H1 (cell line): ENCODE results near the gene WDR7.

Experiments used
- EP300 ChIP-seq, 2 experiments: IDR thresholded peaks; 1 replicate in 1 of 2; 2 replicates in 1 of 2; pipeline ENCODE4 v1.6.1; 2011 to 2012; ENCODE audit warnings: low read depth in 2 of 2, low read length in 2 of 2, mild to moderate bottlenecking in 2 of 2, borderline replicate concordance in 1 of 2, inconsistent platforms in 1 of 2, moderate library complexity in 1 of 2
- KDM1A ChIP-seq: fragments of 200-600, 300-600 bp; sonication (generic); IDR thresholded peaks from 2 replicates; pipeline ENCODE4 v1.7.1; 2016; ENCODE audit warnings: mild to moderate bottlenecking, low read length, borderline replicate concordance
- POLR2A ChIP-seq, 2 experiments: IDR thresholded peaks; 1 replicate in 1 of 2; 2 replicates in 1 of 2; pipeline ENCODE4 v1.6.1; 2011; ENCODE audit warnings: low read depth in 2 of 2, low read length in 2 of 2, mild to moderate bottlenecking in 2 of 2; ENCODE audit errors: control extremely low read depth in 1 of 2
- TAF1 ChIP-seq: IDR thresholded peaks from 2 replicates; pipeline ENCODE4 v1.6.1; 2011; ENCODE audit warnings: mild to moderate bottlenecking, low read depth, low read length
- TEAD4 ChIP-seq: IDR thresholded peaks from 2 replicates; pipeline ENCODE4 v1.6.1; 2012; ENCODE audit warnings: low read depth, low read length, inconsistent platforms, mixed read lengths
- TF ChIP-seq, protein P1 (sequence below), 3 experiments: IDR thresholded peaks; 1 replicate in 2 of 3; 2 replicates in 1 of 3; pipeline versions ENCODE4 v1.5.1 to v1.6.1; 2011; ENCODE audit warnings: low read length in 3 of 3, mild to moderate bottlenecking in 3 of 3, inconsistent platforms in 2 of 3, low read depth in 1 of 3, moderate library complexity in 1 of 3; ENCODE audit not compliant: insufficient read depth in 1 of 3; ENCODE audit errors: control extremely low read depth in 1 of 3

DNA sequence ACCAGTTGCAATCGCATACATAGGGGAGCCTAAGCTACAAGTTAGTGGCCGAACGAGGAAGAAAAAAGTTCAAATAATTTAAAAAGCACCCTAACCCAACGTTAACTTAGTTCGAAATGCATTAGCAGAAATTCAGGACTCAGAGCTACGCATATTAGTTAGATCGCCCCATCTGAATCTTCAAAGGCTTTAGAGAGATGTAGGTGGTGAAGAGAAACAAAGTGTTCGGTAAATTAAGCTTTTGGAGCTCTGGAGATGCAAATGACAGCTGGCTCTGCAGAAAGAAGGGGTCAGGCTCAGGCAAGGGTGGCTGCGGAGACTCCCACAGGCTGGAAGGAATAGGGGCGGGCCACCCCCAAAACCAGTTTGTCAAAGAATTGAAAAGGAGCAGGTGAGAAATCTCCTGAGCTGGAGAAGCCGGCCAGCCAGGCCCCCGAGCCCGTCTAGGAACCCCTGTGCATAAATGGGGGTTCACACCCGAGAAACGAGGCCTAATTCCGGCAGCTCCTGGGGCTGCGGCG, 13.4 kb upstream of the WDR7 start:
- TF ChIP-seq TAF1 (no peak), POLR2A (IDR thresholded peaks at IDR 0.05; ENCODE audit: control extremely low read depth in 1 of 2, low read depth in 2 of 2, low read length in 2 of 2) (no peak), EP300 (IDR thresholded peaks at IDR 0.05; ENCODE audit: borderline replicate concordance in 1 of 2, low read depth in 2 of 2, low read length in 2 of 2) (no peak), TEAD4 (no peak), KDM1A (no peak)
- TF ChIP-seq, protein P1, sequence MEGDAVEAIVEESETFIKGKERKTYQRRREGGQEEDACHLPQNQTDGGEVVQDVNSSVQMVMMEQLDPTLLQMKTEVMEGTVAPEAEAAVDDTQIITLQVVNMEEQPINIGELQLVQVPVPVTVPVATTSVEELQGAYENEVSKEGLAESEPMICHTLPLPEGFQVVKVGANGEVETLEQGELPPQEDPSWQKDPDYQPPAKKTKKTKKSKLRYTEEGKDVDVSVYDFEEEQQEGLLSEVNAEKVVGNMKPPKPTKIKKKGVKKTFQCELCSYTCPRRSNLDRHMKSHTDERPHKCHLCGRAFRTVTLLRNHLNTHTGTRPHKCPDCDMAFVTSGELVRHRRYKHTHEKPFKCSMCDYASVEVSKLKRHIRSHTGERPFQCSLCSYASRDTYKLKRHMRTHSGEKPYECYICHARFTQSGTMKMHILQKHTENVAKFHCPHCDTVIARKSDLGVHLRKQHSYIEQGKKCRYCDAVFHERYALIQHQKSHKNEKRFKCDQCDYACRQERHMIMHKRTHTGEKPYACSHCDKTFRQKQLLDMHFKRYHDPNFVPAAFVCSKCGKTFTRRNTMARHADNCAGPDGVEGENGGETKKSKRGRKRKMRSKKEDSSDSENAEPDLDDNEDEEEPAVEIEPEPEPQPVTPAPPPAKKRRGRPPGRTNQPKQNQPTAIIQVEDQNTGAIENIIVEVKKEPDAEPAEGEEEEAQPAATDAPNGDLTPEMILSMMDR (IDR thresholded peaks at IDR 0.05; ENCODE audit: control extremely low read depth in 1 of 3, insufficient read depth in 1 of 3, low read depth in 1 of 3, low read length in 3 of 3), result no peak
